HAP-1 (cell line): Measurements from ENCODE around the gene RXRG.

ENCODE experiments used
- DNase-seq, 2 experiments: peaks; one replicate each; pipeline ENCODE4 v3.0.0-alpha.2; 2016 to 2020; ENCODE audit warnings: low spot score in 2 of 2
- H3K27me3 ChIP-seq: fragments of 250-450 bp; sonication (Bioruptor Pico); 2 replicates; pipeline ENCODE4 v1.5.1; 2020; ENCODE audit warnings: low read depth, mild to moderate bottlenecking, moderate library complexity
- H3K36me3 ChIP-seq: fragments of 250-450 bp; sonication (Bioruptor Pico); replicated peaks from 2 replicates; pipeline ENCODE4 v1.5.1; 2020; ENCODE audit warnings: mild to moderate bottlenecking
- H3K4me1 ChIP-seq: fragments of 250-450 bp; sonication (Bioruptor Pico); 2 replicates; pipeline ENCODE4 v1.5.1; 2020; ENCODE audit warnings: mild to moderate bottlenecking
- H3K4me3 ChIP-seq: fragments of 250-450 bp; sonication (Bioruptor Pico); 2 replicates; pipeline ENCODE4 v1.5.1; 2020; ENCODE audit warnings: mild to moderate bottlenecking, moderate library complexity
- H3K9me3 ChIP-seq: fragments of 250-450 bp; sonication (Bioruptor Pico); 2 replicates; pipeline ENCODE4 v1.5.1; 2020; ENCODE audit warnings: mild to moderate bottlenecking, moderate library complexity
- in situ Hi-C: fragments of 300-500 bp; cut with MboI; formaldehyde crosslinking; loops from 3 replicates; pipeline ENCODE4 v1.14.3; 2020; ENCODE audit warnings: low sequenced_read_pairs, inconsistent platforms, mixed read lengths

RXRG gene

GRCh38 chr1:165441166-165441880, 3.6 kb downstream of the RXRG start:
- DNase-seq, result no peak
- no peaks in the 10 kb centered on the region for H3K4me1 ChIP-seq
- H3K4me3 ChIP-seq, result no peak overlapping the region
- in situ Hi-C loops, result no loop called here
- H3K9me3 ChIP-seq, result no peaks in the 10 kb centered on the region
- peaks cover 43% of the 10 kb centered on the region for H3K27me3 ChIP-seq
- no peaks in the 10 kb centered on the region for H3K36me3 ChIP-seq

GRCh38 chr1:165439330-165439729, 5.6 kb downstream of the RXRG start:
- no peak for DNase-seq
- in situ Hi-C loops, result no loop called here
- Histone ChIP-seq H3K9me3 (no peaks in the 10 kb centered on the region), H3K4me3 (no peak overlapping the region), H3K27me3 (peaks cover 25% of the 10 kb centered on the region), H3K36me3 (no peaks in the 10 kb centered on the region), H3K4me1 (no peaks in the 10 kb centered on the region)

- Histone ChIP-seq H3K27me3 (peaks cover 11% of the 10 kb centered on the region), H3K9me3 (no peaks in the 10 kb centered on the region), H3K4me3 (no peak overlapping the region), H3K4me1 (no peaks in the 10 kb centered on the region), H3K36me3 (no peaks in the 10 kb centered on the region)
- DNase-seq, result no peak
- in situ Hi-C loops, result no loop called here
Measured at GRCh38 chr1:165436994-165437393, 7.9 kb downstream of the RXRG start.

GRCh38 chr1:165435801-165436200, 9.1 kb downstream of the RXRG start:
- in situ Hi-C loops, result no loop called here
- no peaks in the 10 kb centered on the region for H3K4me1 ChIP-seq

GRCh38 chr1:165434281-165434680, 10.6 kb downstream of the RXRG start:
- H3K27me3 ChIP-seq, result peaks cover 11% of the 10 kb centered on the region

More at GRCh38 chr1:165435801-165436200, 9.1 kb downstream of the RXRG start:
- Histone ChIP-seq H3K9me3 (no peaks in the 10 kb centered on the region), H3K27me3 (peaks cover 11% of the 10 kb centered on the region), H3K4me3 (no peak overlapping the region), H3K36me3 (no peaks in the 10 kb centered on the region)
- DNase-seq, result no peak

GRCh38 chr1:165431079-165431478, 13.8 kb downstream of the RXRG start:
- no peaks in the 10 kb centered on the region for H3K9me3 ChIP-seq
- no peaks in the 10 kb centered on the region for H3K36me3 ChIP-seq
- H3K4me3 ChIP-seq, result no peak overlapping the region
- H3K27me3 ChIP-seq, result peaks cover 2% of the 10 kb centered on the region; the same call in 1 of the 2 replicates
- no peak for DNase-seq
- H3K4me1 ChIP-seq, result no peaks in the 10 kb centered on the region
- in situ Hi-C loops, result no loop called here

More at GRCh38 chr1:165434281-165434680, 10.6 kb downstream of the RXRG start:
- in situ Hi-C loops, result no loop called here
- Histone ChIP-seq H3K36me3 (no peaks in the 10 kb centered on the region), H3K4me1 (no peaks in the 10 kb centered on the region), H3K4me3 (no peak overlapping the region), H3K9me3 (no peaks in the 10 kb centered on the region)
- no peak for DNase-seq

GRCh38 chr1:165426745-165427144, 18.2 kb downstream of the RXRG start:
- Histone ChIP-seq H3K9me3 (no peaks in the 10 kb centered on the region), H3K27me3 (0 out of 2 replicates have a peak, but pooled peaks cover 3% of the 10 kb centered on the region), H3K36me3 (no peaks in the 10 kb centered on the region), H3K4me1 (no peaks in the 10 kb centered on the region), H3K4me3 (no peak overlapping the region)
- DNase-seq, result no peak
- in situ Hi-C loops, result no loop called here

GRCh38 chr1:165425621-165426020, 19.3 kb downstream of the RXRG start:
- H3K36me3 ChIP-seq, result no peaks in the 10 kb centered on the region
- no peaks in the 10 kb centered on the region for H3K9me3 ChIP-seq
- DNase-seq, result no peak
- in situ Hi-C loops, result no loop called here
- 0 out of 2 replicates have a peak, but pooled peaks cover 3% of the 10 kb centered on the region for H3K27me3 ChIP-seq
- no peak overlapping the region for H3K4me3 ChIP-seq
- no peaks in the 10 kb centered on the region for H3K4me1 ChIP-seq

GRCh38 chr1:165424454-165425216, 20.3 kb downstream of the RXRG start:
- in situ Hi-C loops, result no loop called here
- no peak overlapping the region for H3K4me3 ChIP-seq

GRCh38 chr1:165423136-165423535, 21.8 kb downstream of the RXRG start:
- H3K27me3 ChIP-seq, result 0 out of 2 replicates have a peak, but pooled peaks cover 3% of the 10 kb centered on the region
- in situ Hi-C loops, result no loop called here

More at GRCh38 chr1:165424454-165425216, 20.3 kb downstream of the RXRG start:
- Histone ChIP-seq H3K36me3 (no peaks in the 10 kb centered on the region), H3K4me1 (no peaks in the 10 kb centered on the region), H3K9me3 (no peaks in the 10 kb centered on the region), H3K27me3 (0 out of 2 replicates have a peak, but pooled peaks cover 3% of the 10 kb centered on the region)
- no peak for DNase-seq

GRCh38 chr1:165420655-165421054, 24.3 kb downstream of the RXRG start:
- Histone ChIP-seq H3K27me3 (peaks cover 3% of the 10 kb centered on the region; the same call in 1 of the 2 replicates), H3K36me3 (no peaks in the 10 kb centered on the region), H3K4me3 (no peak overlapping the region), H3K4me1 (no peaks in the 10 kb centered on the region), H3K9me3 (no peaks in the 10 kb centered on the region)
- no peak for DNase-seq
- in situ Hi-C loops, result no loop called here

More at GRCh38 chr1:165423136-165423535, 21.8 kb downstream of the RXRG start:
- no peaks in the 10 kb centered on the region for H3K36me3 ChIP-seq
- H3K4me3 ChIP-seq, result no peak overlapping the region
- H3K9me3 ChIP-seq, result no peaks in the 10 kb centered on the region
- DNase-seq, result no peak
- H3K4me1 ChIP-seq, result no peaks in the 10 kb centered on the region

GRCh38 chr1:165419839-165420238, 25.1 kb downstream of the RXRG start:
- DNase-seq, result no peak
- in situ Hi-C loops, result no loop called here
- Histone ChIP-seq H3K4me3 (no peak overlapping the region), H3K36me3 (no peaks in the 10 kb centered on the region), H3K4me1 (no peaks in the 10 kb centered on the region), H3K9me3 (no peaks in the 10 kb centered on the region), H3K27me3 (peaks cover 6% of the 10 kb centered on the region; the same call in 1 of the 2 replicates)

- no peaks in the 10 kb centered on the region for H3K36me3 ChIP-seq
- in situ Hi-C loops, result no loop called here
- no peak overlapping the region for H3K4me3 ChIP-seq
- H3K27me3 ChIP-seq, result peaks cover 3% of the 10 kb centered on the region; the same call in 1 of the 2 replicates
- no peak for DNase-seq
- no peaks in the 10 kb centered on the region for H3K9me3 ChIP-seq
- H3K4me1 ChIP-seq, result no peaks in the 10 kb centered on the region
Measured at GRCh38 chr1:165418195-165418594, 26.7 kb downstream of the RXRG start.

- Histone ChIP-seq H3K36me3 (no peaks in the 10 kb centered on the region), H3K4me3 (no peak overlapping the region), H3K9me3 (no peaks in the 10 kb centered on the region), H3K4me1 (no peaks in the 10 kb centered on the region), H3K27me3 (peaks cover 8% of the 10 kb centered on the region)
- no peak for DNase-seq
- in situ Hi-C loops, result no loop called here
Measured at GRCh38 chr1:165416876-165417275, 28.1 kb downstream of the RXRG start.
